HG03469 (cell line): Measurements from ENCODE around the gene ARMS2.

ENCODE experiments used
- ATAC-seq: cut with Tn5 transposase; IDR thresholded peaks from one replicate; pipeline ENCODE4 v1.9.1; 2021; ENCODE audit warnings: mild to moderate bottlenecking, moderate library complexity, moderate number of reproducible peaks; ENCODE audit not compliant: unreplicated experiment

The ARMS2 gene

GRCh38 chr10:122450353-122450990 lies 4.0 kb upstream of the ARMS2 start:
- ATAC-seq: no peak

- no peak for ATAC-seq
Measured at GRCh38 chr10:122454071-122454470, 382 bp upstream of the ARMS2 start.

- ATAC-seq: no peak
Measured at GRCh38 chr10:122455376-122456079, 1.1 kb downstream of the ARMS2 start.

GRCh38 chr10:122457934-122458333 lies 3.5 kb downstream of the ARMS2 start:
- no peak for ATAC-seq

GRCh38 chr10:122458693-122459092 lies 4.2 kb downstream of the ARMS2 start:
- ATAC-seq: no peak

GRCh38 chr10:122459561-122460273 lies 5.3 kb downstream of the ARMS2 start:
- ATAC-seq: no peak

GRCh38 chr10:122460891-122461293 lies 6.4 kb downstream of the ARMS2 start:
- no peak for ATAC-seq

GRCh38 chr10:122461367-122461728 lies 6.9 kb downstream of the ARMS2 start, which contains the start of gene HTRA1:
TSS of gene HTRA1 (plus strand) at chr10:122461553. CDS start at chr10:122461653, 100 bp downstream.
- ATAC-seq: no peak

GRCh38 chr10:122461729-122462532 lies 7.5 kb downstream of the ARMS2 start:
- ATAC-seq: no peak

- no peak for ATAC-seq
Measured at GRCh38 chr10:122462533-122463465, 8.3 kb downstream of the ARMS2 start.

- no peak for ATAC-seq
Measured at GRCh38 chr10:122463466-122464249, 9.2 kb downstream of the ARMS2 start.

GRCh38 chr10:122464250-122464510 lies 9.7 kb downstream of the ARMS2 start:
- ATAC-seq: no peak

GRCh38 chr10:122464586-122464985 lies 10.1 kb downstream of the ARMS2 start:
- ATAC-seq: no peak

- no peak for ATAC-seq
Measured at GRCh38 chr10:122465401-122466040, 11.1 kb downstream of the ARMS2 start.

GRCh38 chr10:122466951-122467381 lies 12.5 kb downstream of the ARMS2 start:
- no peak for ATAC-seq

GRCh38 chr10:122467701-122468100 lies 13.2 kb downstream of the ARMS2 start:
- ATAC-seq: no peak

- no peak for ATAC-seq
Measured at GRCh38 chr10:122468307-122468925, 14.0 kb downstream of the ARMS2 start.

GRCh38 chr10:122468926-122469781 lies 14.7 kb downstream of the ARMS2 start:
- ATAC-seq: no peak
